Activated CD8-positive, alpha-beta memory T cell treated with anti-CD3 and anti-CD28 coated beads, Interleukin-2, amount 10 ng/mL, durations not matched to agents 7 days and 5 days (primary cell): Measurements from ENCODE around the gene ALPK1. TPM values are rescaled to one million over a fixed set of nuclear protein-coding genes. Genes with fewer than 3 reads are reported as not detected.
"Not testable (repeated sequence)": the region's sequence is repeated elsewhere in the genome, so short reads cannot be mapped to it uniquely, and the experiment has no call there.

Experiments
- ATAC-seq: fragments of 150-1000 bp; cut with Tn5 transposase; one replicate; pipeline ENCODE4 v1.10.0; 2021; ENCODE audit warnings: moderate library complexity
- CTCF ChIA-PET: fragments of 350-600 bp; sonication (Branson Sonifier 250); formaldehyde crosslinking; loops from one replicate; lab custom pipeline; 2021; ENCODE audit warnings: antibody characterized with exemption; lab: Charles Lee
- DNase-seq: peaks from one replicate; pipeline ENCODE4 v3.0.0-alpha.2; 2020
- H3K27ac Mint-ChIP-seq: one replicate; pipeline ENCODE4 v1.8.0; 2021; ENCODE audit warnings: mild to moderate bottlenecking, mixed read lengths
- H3K27me3 Mint-ChIP-seq: one replicate; pipeline ENCODE4 v1.8.0; 2021; ENCODE audit warnings: mixed read lengths
- H3K36me3 Mint-ChIP-seq: one replicate; pipeline ENCODE4 v1.8.0; 2021; ENCODE audit warnings: mild to moderate bottlenecking, mixed read lengths
- H3K4me1 Mint-ChIP-seq: one replicate; pipeline ENCODE4 v1.8.0; 2021; ENCODE audit warnings: mixed read lengths
- H3K4me3 Mint-ChIP-seq: one replicate; pipeline ENCODE4 v1.8.0; 2021; ENCODE audit warnings: mild to moderate bottlenecking, moderate library complexity, mixed read lengths
- H3K9me3 Mint-ChIP-seq: one replicate; pipeline ENCODE4 v1.8.0; 2022; ENCODE audit warnings: low read depth, mixed read lengths
- total RNA-seq, 2 experiments: library from RNA; stranded (reverse); gene quantifications; one replicate each; pipeline ENCODE4 v1.2.3, GENCODE V29; 2021

ALPK1 gene
- total RNA-seq, 2 experiments from 2014 or later = 7.3 to 17.7 TPM

GRCh38 chr4:112425823-112426222 is 128.7 kb downstream of the ALPK1 start:
- CTCF ChIA-PET = no interaction called here
- H3K27me3 Mint-ChIP-seq = no peaks in the 10 kb centered on the region
- H3K4me1 Mint-ChIP-seq = no peaks in the 10 kb centered on the region
- DNase-seq (no peak), ATAC-seq (no peak)
- no peak overlapping the region for H3K27ac Mint-ChIP-seq
- no peaks in the 10 kb centered on the region for H3K9me3 Mint-ChIP-seq
- no peak overlapping the region for H3K4me3 Mint-ChIP-seq
- no peaks in the 10 kb centered on the region for H3K36me3 Mint-ChIP-seq

- H3K9me3 Mint-ChIP-seq = no peaks in the 10 kb centered on the region
- no peaks in the 10 kb centered on the region for H3K27me3 Mint-ChIP-seq
- DNase-seq = no peak
- no peak overlapping the region for H3K27ac Mint-ChIP-seq
- H3K4me3 Mint-ChIP-seq = no peak overlapping the region
- H3K4me1 Mint-ChIP-seq = no peaks in the 10 kb centered on the region
- CTCF ChIA-PET = no interaction called here
- H3K36me3 Mint-ChIP-seq = no peaks in the 10 kb centered on the region
- ATAC-seq = no peak
Observed at GRCh38 chr4:112426416-112426815, 129.2 kb downstream of the ALPK1 start.

DNA sequence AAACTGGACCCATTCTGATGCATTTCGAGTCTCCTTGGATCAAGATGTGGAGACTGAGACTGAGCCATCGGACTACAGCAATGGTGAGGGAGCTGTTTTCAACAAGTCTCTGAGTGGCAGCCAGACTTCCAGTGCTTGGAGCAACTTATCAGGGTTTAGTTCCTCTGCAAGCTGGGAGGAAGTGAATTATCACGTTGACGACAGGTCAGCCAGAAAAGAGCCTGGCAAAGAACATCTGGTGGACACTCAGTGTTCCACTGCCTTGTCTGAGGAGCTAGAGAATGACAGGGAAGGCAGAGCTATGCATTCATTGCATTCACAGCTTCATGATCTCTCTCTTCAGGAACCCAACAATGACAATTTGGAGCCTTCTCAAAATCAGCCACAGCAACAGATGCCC is 134.0 kb downstream of the ALPK1 start:
- DNase-seq (no peak), ATAC-seq (no peak)
- Mint-ChIP-seq H3K27me3 (no peaks in the 10 kb centered on the region), H3K4me1 (no peaks in the 10 kb centered on the region), H3K4me3 (no peak overlapping the region), H3K36me3 (no peaks in the 10 kb centered on the region), H3K27ac (no peak overlapping the region), H3K9me3 (no peaks in the 10 kb centered on the region)
- CTCF ChIA-PET = no interaction called here

GRCh38 chr4:112436987-112437386 is 139.8 kb downstream of the ALPK1 start:
- no peaks in the 10 kb centered on the region for H3K4me1 Mint-ChIP-seq
- H3K4me3 Mint-ChIP-seq = no peak overlapping the region
- DNase-seq (no peak), ATAC-seq (no peak)
- no peaks in the 10 kb centered on the region for H3K27me3 Mint-ChIP-seq
- H3K36me3 Mint-ChIP-seq = peaks cover 13% of the 10 kb centered on the region
- CTCF ChIA-PET = no interaction called here
- H3K27ac Mint-ChIP-seq = no peak overlapping the region
- H3K9me3 Mint-ChIP-seq = no peaks in the 10 kb centered on the region

- ATAC-seq = not testable (repeated sequence)
Observed at GRCh38 chr4:112442226-112442625, 145.1 kb downstream of the ALPK1 start.

GRCh38 chr4:112448306-112449132 is 151.3 kb downstream of the ALPK1 start:
- DNase-seq (no peak), ATAC-seq (no peak)
- no peak overlapping the region for H3K27ac Mint-ChIP-seq
- H3K9me3 Mint-ChIP-seq = peaks cover 8% of the 10 kb centered on the region
- H3K4me1 Mint-ChIP-seq = no peaks in the 10 kb centered on the region
- CTCF ChIA-PET = no interaction called here
- peaks cover 9% of the 10 kb centered on the region for H3K36me3 Mint-ChIP-seq
- peaks cover 4% of the 10 kb centered on the region for H3K27me3 Mint-ChIP-seq
- no peak overlapping the region for H3K4me3 Mint-ChIP-seq

More at GRCh38 chr4:112442226-112442625, 145.1 kb downstream of the ALPK1 start:
- DNase-seq, H3K4me3 Mint-ChIP-seq, H3K4me1 Mint-ChIP-seq, H3K27me3 Mint-ChIP-seq, H3K27ac Mint-ChIP-seq, CTCF ChIA-PET: not testable (repeated sequence)
- Mint-ChIP-seq H3K9me3 (peaks cover 11% of the 10 kb centered on the region), H3K36me3 (peaks cover 29% of the 10 kb centered on the region)

GRCh38 chr4:112449708-112450107 is 152.5 kb downstream of the ALPK1 start:
- CTCF ChIA-PET = no interaction called here
- Mint-ChIP-seq H3K4me3 (no peak overlapping the region), H3K4me1 (no peaks in the 10 kb centered on the region), H3K27me3 (peaks cover 2% of the 10 kb centered on the region), H3K36me3 (peaks cover 4% of the 10 kb centered on the region), H3K9me3 (peaks cover 5% of the 10 kb centered on the region), H3K27ac (no peak overlapping the region)
- DNase-seq (no peak), ATAC-seq (no peak)

- Mint-ChIP-seq H3K4me1 (no peaks in the 10 kb centered on the region), H3K9me3 (no peaks in the 10 kb centered on the region), H3K27me3 (peaks cover 2% of the 10 kb centered on the region), H3K36me3 (peaks cover 2% of the 10 kb centered on the region), H3K27ac (no peak overlapping the region), H3K4me3 (no peak overlapping the region)
- ATAC-seq = no peak
- DNase-seq = no peak
- CTCF ChIA-PET = no interaction called here
Observed at GRCh38 chr4:112451104-112451503, 153.9 kb downstream of the ALPK1 start.

DNA sequence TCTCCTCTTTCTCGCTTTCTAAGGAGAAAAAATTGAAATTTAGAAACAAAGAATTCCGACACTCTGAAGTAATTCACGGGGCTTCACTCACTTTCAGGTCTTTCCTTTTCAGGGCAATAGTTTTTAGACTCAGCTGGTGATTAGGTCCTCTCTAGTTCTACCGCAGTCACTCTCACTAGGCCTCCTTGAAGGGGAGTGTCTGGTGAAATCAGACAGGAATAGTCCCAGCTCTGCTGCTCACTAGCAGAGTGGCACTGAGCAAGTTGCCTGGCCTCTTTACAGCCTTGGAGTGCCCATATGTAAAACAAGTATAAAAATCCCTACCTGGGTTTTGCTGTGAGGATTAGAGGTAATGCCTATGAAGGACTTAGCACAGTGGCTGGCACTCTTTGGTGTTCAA is 154.7 kb downstream of the ALPK1 start:
- no peak for DNase-seq
- CTCF ChIA-PET = no interaction called here
- no peak overlapping the region for H3K4me3 Mint-ChIP-seq
- H3K4me1 Mint-ChIP-seq = no peaks in the 10 kb centered on the region
- H3K36me3 Mint-ChIP-seq = no peaks in the 10 kb centered on the region
- ATAC-seq = no peak
- no peaks in the 10 kb centered on the region for H3K9me3 Mint-ChIP-seq
- H3K27ac Mint-ChIP-seq = no peak overlapping the region
- peaks cover 2% of the 10 kb centered on the region for H3K27me3 Mint-ChIP-seq

- Mint-ChIP-seq H3K4me1 (no peaks in the 10 kb centered on the region), H3K9me3 (no peaks in the 10 kb centered on the region), H3K36me3 (no peaks in the 10 kb centered on the region), H3K27ac (no peak overlapping the region), H3K27me3 (peaks cover 2% of the 10 kb centered on the region), H3K4me3 (no peak overlapping the region)
- ATAC-seq (no peak), DNase-seq (no peak)
- CTCF ChIA-PET = no interaction called here
Observed at GRCh38 chr4:112453321-112453720, 156.2 kb downstream of the ALPK1 start.

DNA sequence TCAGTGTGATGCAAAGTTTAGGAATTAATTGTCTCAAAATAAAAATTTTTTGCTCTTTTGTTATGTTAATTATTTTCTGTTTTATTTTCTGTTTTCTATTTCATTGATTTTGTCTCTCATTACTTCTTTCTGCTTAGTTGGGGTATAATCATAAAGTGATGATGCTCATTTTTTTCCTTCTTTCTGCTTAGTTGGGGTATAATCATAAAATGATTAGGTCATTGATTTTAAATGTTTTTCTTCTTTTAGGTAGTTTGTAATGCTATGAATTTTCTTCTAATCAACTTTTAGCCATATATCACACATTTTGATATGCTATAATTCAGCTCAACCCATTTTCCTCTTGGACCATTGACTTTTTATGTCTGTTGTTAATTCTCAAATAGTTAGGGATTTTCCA is 175.1 kb downstream of the ALPK1 start:
- H3K36me3 Mint-ChIP-seq = no peaks in the 10 kb centered on the region
- H3K27ac Mint-ChIP-seq = no peak overlapping the region
- no peak for DNase-seq
- no peak for ATAC-seq
- CTCF ChIA-PET = no interaction called here
- H3K4me1 Mint-ChIP-seq = no peaks in the 10 kb centered on the region
- peaks cover 3% of the 10 kb centered on the region for H3K27me3 Mint-ChIP-seq
- H3K9me3 Mint-ChIP-seq = no peaks in the 10 kb centered on the region
- H3K4me3 Mint-ChIP-seq = no peak overlapping the region

DNA sequence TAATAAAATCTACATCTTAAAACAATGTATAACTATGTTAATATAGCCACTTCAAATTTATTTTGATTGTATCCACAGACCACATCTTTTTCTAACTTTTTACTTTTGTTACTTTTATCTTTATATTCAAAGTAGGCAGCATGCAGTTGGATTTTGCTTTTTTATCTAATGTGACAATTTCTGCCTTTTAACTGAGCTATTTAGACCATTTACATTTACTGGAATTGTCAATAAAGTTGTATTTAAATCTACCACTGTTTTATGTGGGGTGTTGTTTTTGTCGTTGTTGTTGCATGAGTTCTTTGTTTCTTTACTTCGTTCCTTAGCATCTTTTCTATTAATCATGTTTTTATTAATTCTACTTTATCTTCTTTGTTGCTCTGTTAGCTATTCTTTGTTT is 176.8 kb downstream of the ALPK1 start:
- no peaks in the 10 kb centered on the region for H3K4me1 Mint-ChIP-seq
- no peak overlapping the region for H3K4me3 Mint-ChIP-seq
- no peaks in the 10 kb centered on the region for H3K36me3 Mint-ChIP-seq
- peaks cover 3% of the 10 kb centered on the region for H3K27me3 Mint-ChIP-seq
- CTCF ChIA-PET = no interaction called here
- no peak for ATAC-seq
- no peaks in the 10 kb centered on the region for H3K9me3 Mint-ChIP-seq
- no peak overlapping the region for H3K27ac Mint-ChIP-seq
- DNase-seq = no peak

GRCh38 chr4:112485930-112486329 is 188.8 kb downstream of the ALPK1 start:
- Mint-ChIP-seq H3K9me3 (peaks cover 10% of the 10 kb centered on the region), H3K36me3 (peaks cover 2% of the 10 kb centered on the region), H3K27me3 (peaks cover 5% of the 10 kb centered on the region), H3K4me3 (no peak overlapping the region), H3K4me1 (no peaks in the 10 kb centered on the region), H3K27ac (no peak overlapping the region)
- ATAC-seq = no peak
- CTCF ChIA-PET = no interaction called here
- no peak for DNase-seq

DNA sequence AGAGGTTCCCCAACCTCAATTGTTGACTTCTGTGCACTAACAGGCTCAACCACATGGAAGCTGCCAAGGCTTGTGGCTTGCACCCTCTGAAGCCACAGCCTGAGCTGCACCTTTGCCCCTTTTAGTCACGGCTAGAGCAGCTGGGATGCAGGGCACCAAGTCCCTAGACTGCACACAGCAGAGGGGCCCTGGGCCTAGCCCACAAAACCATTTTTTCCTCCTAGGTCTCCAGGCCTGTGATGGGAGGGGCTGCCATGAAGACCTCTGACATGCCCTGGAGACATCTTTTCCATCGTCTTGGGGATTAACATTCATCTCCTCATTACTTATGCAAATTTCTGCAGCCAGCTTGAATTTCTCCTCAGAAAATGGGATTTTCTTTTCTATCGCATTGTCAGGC is 193.6 kb downstream of the ALPK1 start:
- DNase-seq, H3K4me3 Mint-ChIP-seq, H3K27me3 Mint-ChIP-seq, ATAC-seq, CTCF ChIA-PET, H3K27ac Mint-ChIP-seq, H3K36me3 Mint-ChIP-seq, H3K4me1 Mint-ChIP-seq: not testable (repeated sequence)
- H3K9me3 Mint-ChIP-seq = peaks cover 12% of the 10 kb centered on the region
